GM21717 (cell line): ENCODE results near the gene PRSS22.

Source experiments
- ATAC-seq: cut with Tn5 transposase; IDR thresholded peaks from one replicate; pipeline ENCODE4 v1.9.1; 2021; ENCODE audit warnings: mild to moderate bottlenecking, moderate library complexity; ENCODE audit not compliant: unreplicated experiment

The PRSS22 gene

GRCh38 chr16:2881783-2882649 lies 24.0 kb upstream of the PRSS22 start:
- ATAC-seq = peak; percentile 12

GRCh38 chr16:2879854-2880508 lies 22.0 kb upstream of the PRSS22 start:
- ATAC-seq = no peak

- ATAC-seq = peak; percentile 68
Measured at GRCh38 chr16:2874912-2875362, 17.0 kb upstream of the PRSS22 start.

GRCh38 chr16:2874032-2874911 lies 16.3 kb upstream of the PRSS22 start:
- ATAC-seq = no peak

- ATAC-seq = no peak
Measured at GRCh38 chr16:2871926-2872325, 14.0 kb upstream of the PRSS22 start.

- ATAC-seq = peak; percentile 81
Measured at GRCh38 chr16:2867987-2868789, 10.2 kb upstream of the PRSS22 start.

- ATAC-seq = no peak
Measured at GRCh38 chr16:2867661-2867986, 9.7 kb upstream of the PRSS22 start.

- no peak for ATAC-seq
Measured at GRCh38 chr16:2866431-2866830, 8.5 kb upstream of the PRSS22 start.

- no peak for ATAC-seq
Measured at GRCh38 chr16:2865651-2866050, 7.7 kb upstream of the PRSS22 start.

- no peak for ATAC-seq
Measured at GRCh38 chr16:2860826-2861567, 3.0 kb upstream of the PRSS22 start.

GRCh38 chr16:2859686-2860265 lies 1.8 kb upstream of the PRSS22 start:
- ATAC-seq = no peak

GRCh38 chr16:2858245-2859025 lies 465 bp upstream of the PRSS22 start:
- ATAC-seq = no peak

- ATAC-seq = no peak
Measured at GRCh38 chr16:2856686-2857450, 1.1 kb downstream of the PRSS22 start.

- no peak for ATAC-seq
Measured at GRCh38 chr16:2856061-2856670, 1.8 kb downstream of the PRSS22 start.

- ATAC-seq = no peak
Measured at GRCh38 chr16:2855536-2855935, 2.4 kb downstream of the PRSS22 start.

GRCh38 chr16:2854700-2855309 lies 3.2 kb downstream of the PRSS22 start:
- no peak for ATAC-seq

GRCh38 chr16:2853531-2854073 lies 4.4 kb downstream of the PRSS22 start:
- ATAC-seq = no peak
